ENCODE data around the gene TP53I13. TPM values are rescaled to one million over a fixed set of nuclear protein-coding genes. Genes with fewer than 3 reads are reported as not detected.

The TP53I13 gene
- total and polyA plus RNA-seq, 2 of the 13 experiments (the other 11 are each of a cell fraction or from before 2014, with no cell fraction given), result 16.9 to 25.7 TPM

GRCh38 chr17:29567554-29568330 is 759 bp upstream of the TP53I13 start (continued):
- TF ChIP-seq HOMEZ (CRISPR knock-in tag; IDR thresholded peaks at IDR 0.05; ENCODE audit: low read depth) (no peak), HES4 (CRISPR knock-in tag; IDR thresholded peaks at IDR 0.05; ENCODE audit: borderline replicate concordance) (peak; percentile 53; the same call in 1 of the 2 replicates), NFAT5 (CRISPR knock-in tag; IDR thresholded peaks at IDR 0.05) (no peak), ZBTB37 (CRISPR knock-in tag; IDR thresholded peaks at IDR 0.05) (no peak), RBFOX2 (IDR thresholded peaks at IDR 0.05; ENCODE audit: low read depth, low read length) (peak; percentile 48; the same call in 1 of the 2 replicates), NFKB2 (CRISPR knock-in tag; IDR thresholded peaks at IDR 0.05; ENCODE audit: borderline replicate concordance) (0 out of 2 replicates have a peak, but pooled peaks have one; percentile 31), ZNF543 (CRISPR knock-in tag; IDR thresholded peaks at IDR 0.05) (no peak)

Data from HepG2 (cell line).